Ramos (cell line): ENCODE data around the gene TRABD2B.

Source experiments
- in situ Hi-C: fragments of 300-500 bp; cut with MboI; formaldehyde crosslinking; loops from one replicate; pipeline ENCODE4 v1.14.3; 2022; ENCODE audit warnings: low sequenced_read_pairs; ENCODE audit not compliant: unreplicated experiment

TRABD2B gene

DNA sequence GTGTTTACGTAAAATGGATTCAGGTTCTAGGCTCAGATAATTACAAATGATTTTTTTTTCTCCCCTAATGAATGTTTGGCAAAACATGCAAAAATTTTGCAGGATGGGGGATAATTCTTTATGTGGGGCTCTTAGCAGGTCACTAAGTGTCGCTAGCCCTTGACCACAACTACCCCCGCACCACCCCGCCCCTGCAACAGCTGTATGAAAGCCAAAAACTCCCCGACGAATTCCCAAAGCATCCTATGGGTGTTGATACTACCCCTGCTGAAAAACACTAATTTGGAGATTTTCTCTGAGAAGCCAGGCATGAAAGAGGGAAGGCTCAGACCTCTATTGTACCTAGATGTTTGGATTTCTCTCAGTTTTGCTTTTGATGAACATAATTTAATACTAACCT, 243.0 kb downstream of the TRABD2B start:
- in situ Hi-C loops: no loop called here

GRCh38 chr1:47753808-47754207, 243.4 kb downstream of the TRABD2B start:
- in situ Hi-C loops: no loop called here

GRCh38 chr1:47752559-47752958, 244.6 kb downstream of the TRABD2B start:
- in situ Hi-C loops: no loop called here

DNA sequence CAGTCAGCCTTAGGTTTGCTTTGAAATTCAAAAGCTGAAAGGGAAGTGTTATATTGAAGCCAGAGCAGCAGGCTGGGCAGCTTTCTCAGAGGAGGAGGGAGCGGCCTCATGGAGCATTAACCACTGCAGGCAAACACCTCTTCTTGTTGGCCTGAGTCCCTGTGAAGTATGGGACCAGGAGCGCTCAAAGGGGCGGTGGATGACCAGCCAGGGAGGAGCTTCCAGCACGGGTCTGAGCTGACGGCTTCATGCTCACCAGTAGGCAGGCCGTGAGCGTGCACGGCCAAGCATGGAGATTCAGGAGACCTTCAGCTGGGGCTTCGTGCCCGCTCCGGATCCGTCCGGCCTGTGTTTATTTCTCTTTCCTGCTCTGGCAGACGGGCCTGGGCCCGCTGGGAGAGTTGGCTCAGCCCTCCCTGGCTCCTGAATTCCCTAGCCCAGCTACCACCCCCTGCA, 245.2 kb downstream of the TRABD2B start:
- in situ Hi-C loops: no loop called here

- in situ Hi-C loops: no loop called here
These were observed 246.0 kb downstream of the TRABD2B start for GRCh38 chr1:47751193-47751592.

GRCh38 chr1:47745715-47746609, 251.2 kb downstream of the TRABD2B start:
- in situ Hi-C loops: no loop called here

DNA sequence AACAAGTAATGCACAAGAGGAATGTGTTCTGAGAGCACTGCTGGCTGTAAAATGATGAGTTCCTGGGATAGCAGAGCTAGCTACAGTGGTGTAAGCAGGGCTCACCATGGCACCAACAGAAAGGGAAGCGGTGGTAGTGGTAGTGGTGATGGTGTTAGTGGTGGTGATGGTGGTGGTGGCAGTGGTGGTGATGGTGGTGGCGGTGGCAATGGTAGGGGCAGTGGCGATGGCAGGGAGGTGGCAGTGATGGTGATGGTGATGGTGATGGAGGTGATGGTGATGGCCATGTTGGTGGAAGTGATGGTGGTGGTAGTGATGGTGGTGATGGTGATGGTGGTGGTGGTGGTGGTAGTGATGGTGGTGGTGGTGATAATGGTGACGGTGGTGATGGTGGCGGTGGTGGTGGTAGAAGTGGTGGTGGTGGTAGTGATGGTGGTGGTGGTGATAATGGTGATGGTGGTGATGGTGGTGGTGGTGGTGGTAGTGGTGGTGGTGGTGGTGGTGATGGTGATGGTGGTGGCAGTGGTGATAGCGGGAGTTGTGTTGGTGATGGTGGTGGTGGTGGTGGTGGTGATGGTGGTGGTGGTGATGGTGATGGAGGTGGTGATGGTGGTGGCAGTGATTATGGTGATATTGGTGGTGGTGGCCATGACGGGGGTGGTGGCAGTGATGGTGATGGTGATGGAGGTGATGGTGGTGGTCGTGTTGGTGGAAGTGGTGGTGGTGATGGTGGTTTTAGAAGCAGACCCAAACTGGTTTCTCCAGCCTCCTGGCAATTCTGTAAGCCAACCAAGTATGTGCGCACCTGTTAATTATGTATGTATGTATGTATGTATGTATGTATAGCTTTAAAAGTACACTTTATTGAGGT, 254.1 kb downstream of the TRABD2B start:
- in situ Hi-C loops: no loop called here

DNA sequence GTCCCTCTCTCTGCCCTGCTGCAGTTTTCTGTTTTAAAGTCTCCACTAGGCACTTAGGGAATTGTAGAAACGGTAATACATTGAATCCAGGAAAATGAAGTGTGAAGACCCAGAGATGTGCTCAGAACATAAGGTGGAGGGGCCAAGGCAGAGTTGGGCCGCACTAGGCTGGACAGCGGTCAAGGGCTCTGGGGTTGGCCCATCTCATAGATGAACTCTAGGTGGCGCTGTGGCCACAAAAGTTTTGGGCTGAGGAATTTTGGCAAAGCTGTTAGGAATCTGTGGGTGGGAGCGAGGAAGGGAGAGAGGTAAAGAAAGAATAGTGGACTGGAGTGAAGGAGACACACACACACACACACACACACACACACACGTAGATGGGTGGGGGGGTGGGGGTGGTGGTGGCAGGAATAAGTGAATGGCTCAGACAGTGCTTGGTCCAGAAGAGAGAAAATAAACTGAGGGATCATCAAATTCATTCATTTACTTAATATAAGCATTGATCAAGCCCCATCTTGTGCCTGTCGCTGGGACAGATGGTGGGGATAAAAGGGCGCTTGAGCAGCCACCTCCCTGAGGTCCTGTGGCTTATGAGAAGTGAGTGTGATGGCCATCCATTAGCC, 258.5 kb downstream of the TRABD2B start:
- in situ Hi-C loops: no loop called here

GRCh38 chr1:47732489-47732888, 264.7 kb downstream of the TRABD2B start:
- in situ Hi-C loops: no loop called here

DNA sequence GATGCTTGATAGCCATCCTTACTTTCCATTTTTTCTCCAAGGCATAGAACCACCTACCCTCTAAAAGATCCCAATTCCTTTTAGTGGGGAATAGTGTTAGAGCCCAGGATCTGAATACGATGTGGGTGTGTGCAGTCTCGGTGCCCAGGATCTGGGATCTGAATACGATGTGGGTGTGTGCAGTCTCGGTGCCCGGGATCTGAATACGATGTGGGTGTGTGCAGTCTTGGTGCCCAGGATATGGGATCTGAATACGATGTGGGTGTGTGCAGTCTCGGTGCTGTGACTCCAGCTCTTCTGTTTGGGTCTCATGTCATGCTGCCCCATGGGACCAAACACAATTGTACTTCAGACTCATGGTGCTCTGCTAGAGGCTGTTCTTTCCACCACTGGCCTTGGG, 265.5 kb downstream of the TRABD2B start:
- in situ Hi-C loops: no loop called here

DNA sequence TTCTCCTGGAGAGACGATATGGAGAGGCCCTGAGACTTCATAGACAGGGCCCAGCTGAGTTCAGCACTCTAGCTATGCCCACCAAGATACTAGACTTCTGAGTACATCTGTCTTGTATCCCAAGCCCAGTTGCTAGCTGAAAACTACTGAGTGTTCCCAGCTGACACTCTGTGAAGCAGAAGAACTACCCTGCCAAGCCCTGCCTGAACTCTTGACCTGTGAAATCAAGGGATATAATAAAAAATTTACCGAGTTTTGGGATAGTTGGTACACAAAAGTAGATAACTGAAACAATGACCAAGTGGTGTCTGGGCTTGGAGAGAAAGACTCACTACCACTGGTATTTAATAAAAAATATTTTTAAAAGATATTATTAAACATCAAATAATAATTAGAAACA, 267.5 kb downstream of the TRABD2B start:
- in situ Hi-C loops: no loop called here

DNA sequence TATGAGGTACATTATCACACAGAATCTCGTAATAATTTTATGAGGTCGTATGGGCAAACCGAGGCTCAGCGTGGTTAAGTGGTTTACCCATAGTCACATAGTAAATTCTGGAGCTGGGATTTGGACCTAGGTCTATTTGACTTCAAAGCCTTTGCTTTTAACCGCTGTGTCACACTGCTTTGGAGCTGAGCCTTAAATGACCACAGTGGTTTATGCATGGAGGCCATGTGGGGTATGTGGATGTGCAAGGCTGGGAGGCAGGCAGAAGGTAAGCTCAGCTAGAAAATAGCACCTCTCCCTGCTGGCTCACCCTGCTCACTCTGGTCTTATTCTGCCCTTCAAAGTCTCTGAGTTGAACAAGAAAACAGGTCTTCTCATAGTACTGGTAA, 269.5 kb downstream of the TRABD2B start:
- in situ Hi-C loops: no loop called here

- in situ Hi-C loops: no loop called here
These were observed 270.0 kb downstream of the TRABD2B start for GRCh38 chr1:47727051-47727696.

DNA sequence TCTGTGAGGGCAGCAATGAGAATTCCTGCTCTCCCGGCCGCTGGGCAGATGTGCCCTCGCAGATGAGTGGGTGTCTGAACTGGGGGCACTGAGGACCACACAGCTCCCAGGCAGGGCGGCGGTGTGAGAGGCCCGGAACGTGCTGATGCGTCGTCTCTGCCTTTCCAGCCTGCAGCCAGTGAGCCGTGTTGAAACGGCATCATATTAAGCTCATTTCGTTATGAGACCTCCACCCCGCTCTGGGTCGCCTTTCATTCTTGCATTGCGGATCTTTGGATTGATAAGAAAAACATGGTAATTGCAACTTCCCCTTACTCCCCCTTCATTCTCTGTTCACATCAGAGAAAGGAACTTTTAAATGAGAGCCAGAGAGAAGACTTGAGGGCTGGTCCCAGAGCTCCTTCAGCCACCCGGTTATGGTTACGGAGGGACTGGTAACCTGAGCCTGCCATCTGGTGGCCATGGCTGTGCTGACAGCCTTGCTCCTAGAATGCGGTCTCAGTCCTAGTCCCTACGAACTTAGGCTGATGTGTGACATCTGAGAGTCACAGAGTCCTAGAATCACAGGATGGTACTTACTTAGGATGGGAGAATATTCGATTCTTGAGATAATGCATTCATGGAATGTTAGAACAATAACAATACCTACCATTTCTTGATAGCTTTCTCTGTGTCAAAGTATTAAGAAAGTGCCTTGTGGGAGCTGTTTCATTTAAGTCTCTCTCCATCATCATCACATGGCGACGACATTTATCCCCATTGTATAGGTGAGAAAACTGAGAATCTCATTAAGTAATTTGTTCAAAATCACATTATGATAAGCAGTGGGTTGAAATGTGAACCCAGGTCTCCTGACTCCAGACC, 271.0 kb downstream of the TRABD2B start:
- in situ Hi-C loops: no loop called here

GRCh38 chr1:47725511-47725991, 271.6 kb downstream of the TRABD2B start:
- in situ Hi-C loops: no loop called here

DNA sequence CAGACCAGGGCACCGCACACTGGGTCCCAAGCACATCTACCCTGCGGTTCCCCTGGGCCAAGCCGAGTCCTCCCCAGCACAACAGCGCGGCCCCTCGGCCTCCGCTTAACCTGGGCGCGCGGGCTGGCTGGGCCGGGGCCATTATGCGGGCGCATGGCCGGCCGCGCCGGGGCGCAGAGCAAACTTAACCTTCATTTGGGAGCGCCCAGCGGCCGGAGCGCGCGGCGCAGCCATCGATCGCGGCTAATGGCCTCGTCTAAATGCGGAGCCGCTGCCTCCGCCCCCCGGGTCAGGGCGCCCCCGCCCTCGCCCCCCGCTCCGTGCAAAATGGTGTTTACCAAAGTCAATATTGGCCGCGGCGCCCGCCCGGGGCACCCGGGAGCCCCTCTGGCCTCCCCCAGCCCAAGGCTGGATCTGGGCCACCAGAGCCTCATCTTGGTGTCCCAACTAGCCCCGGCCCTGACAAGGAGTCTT, 272.1 kb downstream of the TRABD2B start:
- in situ Hi-C loops: loop anchor here (25.0 kb wide), 1 partner anchor 538 kb away; the partner anchor contains the start of gene PDZK1IP1

DNA sequence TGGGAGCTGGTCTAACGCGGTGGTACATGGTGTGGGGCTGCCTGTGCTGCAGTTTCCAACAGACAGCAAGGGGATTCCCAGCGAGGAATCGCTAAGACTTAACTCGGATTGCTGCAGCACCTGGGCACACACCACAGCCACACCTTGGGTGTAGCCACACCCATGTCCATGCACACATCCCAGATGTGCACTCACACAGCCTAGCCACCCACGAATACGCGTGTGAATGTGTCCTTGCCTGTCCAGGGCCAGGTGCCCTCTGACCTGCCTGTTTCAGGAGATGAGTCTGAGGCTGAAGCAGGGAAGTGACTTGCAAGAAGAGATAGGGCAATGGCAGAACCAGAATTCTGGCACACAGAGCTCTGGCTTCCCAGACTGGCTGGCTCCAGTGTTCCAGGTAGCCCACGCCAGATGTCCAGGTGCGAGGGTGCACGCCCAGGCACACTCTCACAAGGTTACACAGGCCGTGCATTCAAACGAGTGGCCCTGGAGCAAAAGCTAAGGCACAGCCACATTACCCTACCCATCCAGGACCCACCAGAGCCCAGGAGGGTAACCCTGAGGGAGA, 272.7 kb downstream of the TRABD2B start:
- in situ Hi-C loops: loop anchor here (25.0 kb wide), 1 partner anchor 537 kb away; the partner anchor contains the start of gene PDZK1IP1

DNA sequence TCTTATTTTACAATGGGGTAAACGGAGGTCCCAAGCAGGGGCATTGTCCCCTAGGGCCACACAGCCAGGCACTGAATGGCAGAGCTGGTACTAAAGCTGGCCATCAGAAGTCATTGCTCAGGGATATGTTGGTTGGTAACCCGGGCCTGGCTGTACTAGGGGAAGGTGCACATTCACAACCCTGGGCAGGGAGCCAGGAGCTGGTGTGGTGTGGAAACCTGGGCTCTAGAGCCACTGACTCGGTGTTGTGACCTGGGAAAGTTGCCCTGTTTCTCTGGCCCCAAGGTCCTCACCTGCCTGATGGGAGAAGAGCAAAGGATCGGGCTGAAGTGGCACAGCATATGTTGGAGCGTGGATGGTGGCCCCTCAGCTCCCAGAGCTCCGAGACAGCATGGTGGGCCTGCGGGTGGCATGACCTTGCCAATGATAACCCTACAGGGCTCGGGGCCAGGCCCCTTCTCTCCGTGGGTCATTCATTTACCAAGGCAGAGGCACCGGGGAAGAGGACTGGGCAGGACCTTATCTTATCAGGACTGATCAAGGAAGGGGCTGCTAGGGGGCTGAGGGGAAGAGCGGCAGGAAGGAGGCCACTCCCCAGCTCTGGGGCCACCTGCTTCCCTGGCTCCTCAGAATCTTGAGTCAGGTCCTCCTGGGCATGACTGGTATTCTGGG, 274.1 kb downstream of the TRABD2B start:
- in situ Hi-C loops: loop anchor here (25.0 kb wide), 1 partner anchor 536 kb away; the partner anchor contains the start of gene PDZK1IP1
